Choroid plexus epithelial cell (primary cell): ENCODE results near the gene C16orf87.

Source experiments
- DNase-seq: peaks from one replicate; pipeline ENCODE4 v3.0.0-alpha.2; 2010; ENCODE audit warnings: low read depth
- H3K4me3 ChIP-seq: 2 replicates; pipeline ENCODE4 v1.5.1; 2011; ENCODE audit warnings: low read depth, mild to moderate bottlenecking, control low read depth, low read length, moderate library complexity
- CTCF ChIP-seq: conservative IDR thresholded peaks from 2 replicates; pipeline ENCODE4 v1.5.1; 2011; ENCODE audit warnings: low read depth, mild to moderate bottlenecking, control low read depth, inconsistent platforms, low read length, moderate library complexity

The C16orf87 gene

GRCh38 chr16:46759309-46759708 is 71.7 kb downstream of the C16orf87 start:
- no peak for TF ChIP-seq CTCF
- no peak overlapping the region for H3K4me3 ChIP-seq
- no peak for DNase-seq

- DNase-seq: peak; percentile 47
- no peak overlapping the region for H3K4me3 ChIP-seq
- TF ChIP-seq CTCF: no peak
Measured at GRCh38 chr16:46757339-46758050, 73.5 kb downstream of the C16orf87 start.

- no peak for TF ChIP-seq CTCF
- no peak for DNase-seq
- no peak overlapping the region for H3K4me3 ChIP-seq
Measured at GRCh38 chr16:46756772-46757171, 74.2 kb downstream of the C16orf87 start.

GRCh38 chr16:46753015-46753414 is 78.0 kb downstream of the C16orf87 start:
- DNase-seq: no peak
- TF ChIP-seq CTCF: no peak
- no peak overlapping the region for H3K4me3 ChIP-seq

DNA sequence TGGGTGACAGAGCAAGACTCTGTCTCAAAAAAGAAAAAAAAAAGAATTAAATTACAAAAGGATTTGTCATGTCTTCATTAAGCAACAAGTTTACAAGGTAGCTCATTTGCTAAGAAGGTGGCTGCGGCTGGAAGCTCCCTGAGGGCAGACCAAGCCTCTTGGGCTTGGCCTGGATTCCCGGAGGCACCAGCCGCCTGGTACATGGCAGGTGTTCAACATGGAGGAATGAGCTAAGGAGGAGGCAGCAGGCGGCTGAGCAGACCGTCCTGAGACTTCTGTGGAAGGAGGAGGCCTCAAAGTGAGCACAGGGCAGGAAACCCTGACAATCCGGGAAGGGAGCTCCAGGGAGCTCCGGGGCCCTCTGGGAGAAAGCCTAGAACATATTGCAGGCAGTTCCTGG is 79.6 kb downstream of the C16orf87 start:
- TF ChIP-seq CTCF: no peak
- no peak for DNase-seq
- H3K4me3 ChIP-seq: no peak overlapping the region

GRCh38 chr16:46748775-46749705 is 81.9 kb downstream of the C16orf87 start:
- no peak for TF ChIP-seq CTCF
- no peak overlapping the region for H3K4me3 ChIP-seq
- DNase-seq: no peak
